Measurements from ENCODE around the gene MED12L. TPM values are rescaled to one million over a fixed set of nuclear protein-coding genes. Genes with fewer than 3 reads are reported as not detected.
A peak's percentile ranks its signal among the peaks of the same experiment; 100 is the strongest.

The MED12L gene
- total and polyA plus RNA-seq, 2 donors (not counting 1 experiment from before 2014, with no cell fraction given), result 0.94 to 4.3 TPM

GRCh38 chr3:151402349-151402748 lies 316.9 kb downstream of the MED12L start:
- H3K4me2 ChIP-seq (ENCODE audit: extremely low read depth, insufficient read depth, low read length), result no peak overlapping the region
- DNase-seq (ENCODE audit: low read depth in 2 of 2), result no peak
- no peak overlapping the region for H3K4me3 ChIP-seq (replicated peaks in 1 of 4; ENCODE audit: control extremely low read depth in 1 of 4, insufficient read depth in 1 of 4, low read depth in 3 of 4, low read length in 4 of 4)
- no peaks in the 10 kb centered on the region for H4K20me1 ChIP-seq (ENCODE audit: control insufficient read depth, extremely low read depth, insufficient read depth, low read length)
- TF ChIP-seq CTCF (conservative IDR thresholded peaks at IDR 0.05 in 1 of 2, IDR thresholded peaks at IDR 0.05 in 1 of 2; ENCODE audit: low read depth in 1 of 2, low read length in 2 of 2) (no peak), EZH2 (IDR thresholded peaks at IDR 0.05; ENCODE audit: low read length, missing control alignments) (no peak)
- no peaks in the 10 kb centered on the region for H3K9me3 ChIP-seq (ENCODE audit: control insufficient read depth, insufficient read depth, low read depth, low read length)
- no peak overlapping the region for H3K27ac ChIP-seq (ENCODE audit: insufficient read depth, low read length)
- H3K9ac ChIP-seq (ENCODE audit: insufficient read depth, low read length), result no peak overlapping the region
- H3K27me3 ChIP-seq (ENCODE audit: control insufficient read depth, insufficient read depth, low read length), result no peaks in the 10 kb centered on the region
- no peak overlapping the region for H2AFZ ChIP-seq (ENCODE audit: low read length)
- H3K4me1 ChIP-seq (ENCODE audit: control insufficient read depth, extremely low read depth, insufficient read depth, low read length), result peaks cover 7% of the 10 kb centered on the region
- no peaks in the 10 kb centered on the region for H3K79me2 ChIP-seq (ENCODE audit: control insufficient read depth, insufficient read depth, low read length)
- H3K36me3 ChIP-seq (ENCODE audit: control insufficient read depth, insufficient read depth, low read length), result no peaks in the 10 kb centered on the region

DNA sequence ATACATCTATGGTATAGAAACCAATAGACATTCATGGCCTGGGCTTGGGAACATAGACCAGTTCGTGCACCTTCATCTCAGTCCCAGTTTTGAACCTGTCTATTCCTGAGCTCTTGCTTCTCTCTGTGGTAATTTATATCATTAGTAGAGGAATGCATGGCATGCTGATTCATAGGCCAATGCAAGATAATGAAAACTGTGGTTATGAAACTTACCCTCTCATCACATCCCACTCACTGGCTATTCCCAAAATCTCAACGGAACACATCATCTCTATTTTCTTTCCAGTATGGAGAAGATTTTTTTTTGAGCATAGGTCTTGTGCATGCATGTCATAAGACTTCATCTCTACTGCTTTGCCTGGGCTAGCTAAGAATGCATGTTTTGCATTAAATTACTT lies 317.8 kb downstream of the MED12L start:
- no peak for TF ChIP-seq EZH2 (IDR thresholded peaks at IDR 0.05; ENCODE audit: low read length, missing control alignments)
- no peak for TF ChIP-seq CTCF (conservative IDR thresholded peaks at IDR 0.05 in 1 of 2, IDR thresholded peaks at IDR 0.05 in 1 of 2; ENCODE audit: low read depth in 1 of 2, low read length in 2 of 2)
- H4K20me1 ChIP-seq (ENCODE audit: control insufficient read depth, extremely low read depth, insufficient read depth, low read length), result no peaks in the 10 kb centered on the region
- no peaks in the 10 kb centered on the region for H3K36me3 ChIP-seq (ENCODE audit: control insufficient read depth, insufficient read depth, low read length)
- no peak overlapping the region for H3K4me3 ChIP-seq (replicated peaks in 1 of 4; ENCODE audit: control extremely low read depth in 1 of 4, insufficient read depth in 1 of 4, low read depth in 3 of 4, low read length in 4 of 4)
- H3K9ac ChIP-seq (ENCODE audit: insufficient read depth, low read length), result no peak overlapping the region
- no peak overlapping the region for H3K27ac ChIP-seq (ENCODE audit: insufficient read depth, low read length)
- H3K79me2 ChIP-seq (ENCODE audit: control insufficient read depth, insufficient read depth, low read length), result no peaks in the 10 kb centered on the region
- H3K27me3 ChIP-seq (ENCODE audit: control insufficient read depth, insufficient read depth, low read length), result no peaks in the 10 kb centered on the region
- no peak overlapping the region for H3K4me2 ChIP-seq (ENCODE audit: extremely low read depth, insufficient read depth, low read length)
- peaks cover 7% of the 10 kb centered on the region for H3K4me1 ChIP-seq (ENCODE audit: control insufficient read depth, extremely low read depth, insufficient read depth, low read length)
- H2AFZ ChIP-seq (ENCODE audit: low read length), result no peak overlapping the region
- DNase-seq (ENCODE audit: low read depth in 2 of 2), result peak; percentile 27 to 93
- H3K9me3 ChIP-seq (ENCODE audit: control insufficient read depth, insufficient read depth, low read depth, low read length), result no peaks in the 10 kb centered on the region

- H3K36me3 ChIP-seq (ENCODE audit: control insufficient read depth, insufficient read depth, low read length), result no peaks in the 10 kb centered on the region
- DNase-seq (ENCODE audit: low read depth in 2 of 2), result peak; percentile 44 to 84
- TF ChIP-seq EZH2 (IDR thresholded peaks at IDR 0.05; ENCODE audit: low read length, missing control alignments) (no peak), CTCF (conservative IDR thresholded peaks at IDR 0.05 in 1 of 2, IDR thresholded peaks at IDR 0.05 in 1 of 2; ENCODE audit: low read depth in 1 of 2, low read length in 2 of 2) (no peak)
- H3K27ac ChIP-seq (ENCODE audit: insufficient read depth, low read length), result no peak overlapping the region
- H3K4me2 ChIP-seq (ENCODE audit: extremely low read depth, insufficient read depth, low read length), result no peak overlapping the region
- H3K79me2 ChIP-seq (ENCODE audit: control insufficient read depth, insufficient read depth, low read length), result no peaks in the 10 kb centered on the region
- H3K4me3 ChIP-seq (replicated peaks in 1 of 4; ENCODE audit: control extremely low read depth in 1 of 4, insufficient read depth in 1 of 4, low read depth in 3 of 4, low read length in 4 of 4), result no peak overlapping the region
- peaks cover 7% of the 10 kb centered on the region for H3K4me1 ChIP-seq (ENCODE audit: control insufficient read depth, extremely low read depth, insufficient read depth, low read length)
- no peaks in the 10 kb centered on the region for H4K20me1 ChIP-seq (ENCODE audit: control insufficient read depth, extremely low read depth, insufficient read depth, low read length)
- H2AFZ ChIP-seq (ENCODE audit: low read length), result no peak overlapping the region
- H3K9me3 ChIP-seq (ENCODE audit: control insufficient read depth, insufficient read depth, low read depth, low read length), result no peaks in the 10 kb centered on the region
- H3K27me3 ChIP-seq (ENCODE audit: control insufficient read depth, insufficient read depth, low read length), result no peaks in the 10 kb centered on the region
- H3K9ac ChIP-seq (ENCODE audit: insufficient read depth, low read length), result no peak overlapping the region
Measured at GRCh38 chr3:151404316-151404715, 318.9 kb downstream of the MED12L start.

All from fibroblast of lung (primary cell).